ENCODE data around the gene ITGAD. TPM values are rescaled to one million over a fixed set of nuclear protein-coding genes. Genes with fewer than 3 reads are reported as not detected.

The ITGAD gene
- total RNA-seq, 3 donors from 2014 or later (not counting 1 experiment from before 2014, with no cell fraction given), result 1.0 to 2.9 (median 2.2) TPM

DNA sequence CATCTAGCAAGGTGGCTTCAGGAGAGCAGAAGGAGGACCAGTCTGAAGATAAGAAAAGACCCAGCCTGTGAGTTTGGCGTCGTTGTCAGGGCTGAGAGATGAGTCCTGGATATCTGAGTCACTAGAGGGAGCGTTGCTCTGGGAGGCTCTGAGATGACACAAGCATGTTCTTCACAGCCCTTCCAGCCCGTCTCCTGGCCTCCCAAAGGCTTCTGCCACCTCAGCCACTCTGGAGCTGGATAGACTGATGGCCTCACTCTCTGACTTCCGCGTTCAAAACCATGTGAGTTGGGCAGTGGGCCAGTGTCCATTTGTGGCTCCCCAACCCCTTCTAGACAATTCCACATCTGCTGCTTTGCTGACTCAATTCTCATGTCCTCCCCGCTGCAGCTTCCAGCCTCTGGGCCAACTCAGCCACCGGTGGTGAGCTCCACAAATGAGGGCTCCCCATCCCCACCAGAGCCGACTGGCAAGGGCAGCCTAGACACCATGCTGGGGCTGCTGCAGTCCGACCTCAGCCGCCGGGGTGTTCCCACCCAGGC, 81.1 kb downstream of the ITGAD start:
- Histone ChIP-seq H3K4me1 (ENCODE audit: control insufficient read depth, insufficient read depth, low read length) (peaks cover 37% of the 10 kb centered on the region), H3K36me3 (ENCODE audit: control insufficient read depth, insufficient read depth, low read length) (no peaks in the 10 kb centered on the region), H3K27ac (ENCODE audit: low read length) (no peak overlapping the region), H3K4me3 (ENCODE audit: low read length) (no peak overlapping the region), H3K27me3 (ENCODE audit: control insufficient read depth, insufficient read depth, low read length) (peaks cover 12% of the 10 kb centered on the region), H3K9me3 (ENCODE audit: control insufficient read depth, insufficient read depth, low read length) (no peaks in the 10 kb centered on the region)
- WGBS (ENCODE audit: insufficient coverage), result 90% methylated on average over 12 of the region's 12 CpGs
- no peak for TF ChIP-seq CTCF (IDR thresholded peaks at IDR 0.05)
- Mint-ChIP-seq H3K4me1 (peaks cover 5 to 30% of the 10 kb centered on the region in 2 donors), H3K36me3 (no peaks in the 10 kb centered on the region), H3K4me3 (no peak overlapping the region), H3K27ac (no peak overlapping the region), H3K27me3 (ENCODE audit: low read depth in 2 of 2) (peaks cover 0 to 23% of the 10 kb centered on the region in 2 donors), H3K9me3 (no peaks in the 10 kb centered on the region)
- DNase-seq (no peak), ATAC-seq (no peak)
- intact Hi-C loops (cut with micrococcal nuclease), result no loop called here

GRCh38 chr16:31474773-31475738, 81.9 kb downstream of the ITGAD start:
- H3K27ac Mint-ChIP-seq, result no peak overlapping the region
- DNase-seq (no peak), ATAC-seq (no peak)
- H3K9me3 Mint-ChIP-seq, result no peaks in the 10 kb centered on the region
- intact Hi-C loops (cut with micrococcal nuclease), result no loop called here
- Histone ChIP-seq H3K27ac (ENCODE audit: low read length) (no peak overlapping the region), H3K4me3 (ENCODE audit: low read length) (no peak overlapping the region), H3K36me3 (ENCODE audit: control insufficient read depth, insufficient read depth, low read length) (no peaks in the 10 kb centered on the region), H3K4me1 (ENCODE audit: control insufficient read depth, insufficient read depth, low read length) (peaks cover 37% of the 10 kb centered on the region), H3K27me3 (ENCODE audit: control insufficient read depth, insufficient read depth, low read length) (peaks cover 12% of the 10 kb centered on the region), H3K9me3 (ENCODE audit: control insufficient read depth, insufficient read depth, low read length) (no peaks in the 10 kb centered on the region)
- no peaks in the 10 kb centered on the region for H3K36me3 Mint-ChIP-seq
- peak overlapping the region; percentile 13 for H3K4me3 Mint-ChIP-seq
- H3K27me3 Mint-ChIP-seq (ENCODE audit: low read depth in 2 of 2), result peaks cover 0 to 23% of the 10 kb centered on the region in 2 donors
- H3K4me1 Mint-ChIP-seq, result peaks cover 5 to 30% of the 10 kb centered on the region in 2 donors
- TF ChIP-seq CTCF (IDR thresholded peaks at IDR 0.05), result no peak
- WGBS (ENCODE audit: insufficient coverage), result 90% methylated on average over 7 of the region's 12 CpGs

GRCh38 chr16:31475946-31476302, 82.8 kb downstream of the ITGAD start:
- peaks cover 12% of the 10 kb centered on the region for H3K27me3 ChIP-seq (ENCODE audit: control insufficient read depth, insufficient read depth, low read length)
- H3K4me1 Mint-ChIP-seq, result peaks cover 5 to 30% of the 10 kb centered on the region in 2 donors
- peaks cover 0 to 21% of the 10 kb centered on the region in 2 donors for H3K27me3 Mint-ChIP-seq (ENCODE audit: low read depth in 2 of 2)
- intact Hi-C loops (cut with micrococcal nuclease), result no loop called here
- peak overlapping the region; percentile 60 for H3K4me3 ChIP-seq (ENCODE audit: low read length)
- H3K4me3 Mint-ChIP-seq, result peak overlapping the region; percentile 86
- no peaks in the 10 kb centered on the region for H3K9me3 ChIP-seq (ENCODE audit: control insufficient read depth, insufficient read depth, low read length)
- H3K36me3 Mint-ChIP-seq, result no peaks in the 10 kb centered on the region
- H3K36me3 ChIP-seq (ENCODE audit: control insufficient read depth, insufficient read depth, low read length), result no peaks in the 10 kb centered on the region
- no peak for ATAC-seq
- no peaks in the 10 kb centered on the region for H3K9me3 Mint-ChIP-seq
- DNase-seq, result no peak
- no peak overlapping the region for H3K27ac ChIP-seq (ENCODE audit: low read length)
- H3K4me1 ChIP-seq (ENCODE audit: control insufficient read depth, insufficient read depth, low read length), result peaks cover 37% of the 10 kb centered on the region
- WGBS (ENCODE audit: insufficient coverage), result 72% methylated on average over 26 of the region's 26 CpGs
- peak overlapping the region in 1 of 2 donors; percentile 81 for H3K27ac Mint-ChIP-seq
- no peak for TF ChIP-seq CTCF (IDR thresholded peaks at IDR 0.05)

Other genes with a start within 250 kb of the ITGAD start
- gene PRSS36, start 243.3 kb upstream of the ITGAD start, total RNA-seq, result 1 to 10 TPM; 2.1 to 3.5 (median 2.3) TPM
- gene FUS, start 213.2 kb upstream of the ITGAD start, total RNA-seq, result 100 to 1,000 TPM; 872 to 934 (median 918) TPM
- gene PYCARD, start 190.6 kb upstream of the ITGAD start, total RNA-seq, result 10 to 100 TPM; 29.7 to 38.1 (median 37.6) TPM
- under 1 TPM in 2 of 3 donors, not detected in 1; 0.05 to 0.07 TPM for gene TRIM72, start 179.2 kb upstream of the ITGAD start, total RNA-seq
- gene PYDC1, start 176.2 kb upstream of the ITGAD start, total RNA-seq, result not detected
- 100 to 1,000 TPM; 370 to 545 (median 428) TPM for gene ITGAM, start 133.4 kb upstream of the ITGAD start, total RNA-seq
- 100 to 1,000 TPM; 224 to 249 (median 233) TPM for gene ITGAX, start 38.2 kb upstream of the ITGAD start, total RNA-seq
- gene COX6A2, start 35.0 kb downstream of the ITGAD start, total RNA-seq, result not detected
- under 1 TPM; 0.14 to 0.50 (median 0.23) TPM for gene ZNF843, start 49.5 kb downstream of the ITGAD start, total RNA-seq
- gene ARMC5, start 66.2 kb downstream of the ITGAD start, total RNA-seq, result 10 to 100 TPM; 10.4 to 22.8 (median 16.6) TPM
- gene TGFB1I1, start 78.8 kb downstream of the ITGAD start, total RNA-seq, result 1 to 10 TPM in 1 of 3 donors, under 1 TPM in 2; 0.72 to 1.3 (median 0.78) TPM
- under 1 TPM in 2 of 3 donors, not detected in 1; 0.20 to 0.96 TPM for gene SLC5A2, start 89.8 kb downstream of the ITGAD start, total RNA-seq
- gene RUSF1, start 115.1 kb downstream of the ITGAD start, total RNA-seq, result 10 to 100 TPM; 50.2 to 61.5 (median 51.9) TPM
- not detected for gene AHSP, start 134.6 kb downstream of the ITGAD start, total RNA-seq